VCaP (cell line): Measurements from ENCODE around the gene RPEL1.
A peak's percentile ranks its signal among the peaks of the same experiment; 100 is the strongest.

Experiments
- H3K27ac ChIP-seq: fragments of 450-650 bp; 2 replicates; pipeline ENCODE4 v1.5.1; 2017
- TF ChIP-seq, protein P1 (sequence below): fragments of 450-650 bp; conservative IDR thresholded peaks from 2 replicates; pipeline ENCODE4 v1.5.1; 2017; ENCODE audit warnings: mild to moderate bottlenecking, moderate library complexity

RPEL1 gene

DNA sequence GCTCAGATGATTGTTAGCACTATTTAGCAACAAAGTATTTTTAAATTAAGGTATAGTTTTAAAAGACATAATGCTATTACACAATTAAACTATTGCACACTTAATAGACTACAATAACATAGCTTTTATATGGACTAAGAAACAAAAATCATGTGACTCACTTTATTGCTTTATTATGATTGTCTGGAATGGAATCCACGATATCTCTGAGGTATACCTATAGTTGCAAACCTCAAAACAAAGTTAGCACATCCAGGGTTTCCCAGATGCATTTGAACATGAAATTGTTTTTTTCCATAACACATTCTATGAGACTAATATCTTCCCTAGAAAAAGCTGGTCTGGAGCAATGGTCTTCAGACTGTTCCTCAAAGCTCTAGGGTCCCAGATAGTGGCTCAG is 18.3 kb upstream of the RPEL1 start:
- TF ChIP-seq, protein P1, sequence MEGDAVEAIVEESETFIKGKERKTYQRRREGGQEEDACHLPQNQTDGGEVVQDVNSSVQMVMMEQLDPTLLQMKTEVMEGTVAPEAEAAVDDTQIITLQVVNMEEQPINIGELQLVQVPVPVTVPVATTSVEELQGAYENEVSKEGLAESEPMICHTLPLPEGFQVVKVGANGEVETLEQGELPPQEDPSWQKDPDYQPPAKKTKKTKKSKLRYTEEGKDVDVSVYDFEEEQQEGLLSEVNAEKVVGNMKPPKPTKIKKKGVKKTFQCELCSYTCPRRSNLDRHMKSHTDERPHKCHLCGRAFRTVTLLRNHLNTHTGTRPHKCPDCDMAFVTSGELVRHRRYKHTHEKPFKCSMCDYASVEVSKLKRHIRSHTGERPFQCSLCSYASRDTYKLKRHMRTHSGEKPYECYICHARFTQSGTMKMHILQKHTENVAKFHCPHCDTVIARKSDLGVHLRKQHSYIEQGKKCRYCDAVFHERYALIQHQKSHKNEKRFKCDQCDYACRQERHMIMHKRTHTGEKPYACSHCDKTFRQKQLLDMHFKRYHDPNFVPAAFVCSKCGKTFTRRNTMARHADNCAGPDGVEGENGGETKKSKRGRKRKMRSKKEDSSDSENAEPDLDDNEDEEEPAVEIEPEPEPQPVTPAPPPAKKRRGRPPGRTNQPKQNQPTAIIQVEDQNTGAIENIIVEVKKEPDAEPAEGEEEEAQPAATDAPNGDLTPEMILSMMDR: no peak
- H3K27ac ChIP-seq: no peak overlapping the region

DNA sequence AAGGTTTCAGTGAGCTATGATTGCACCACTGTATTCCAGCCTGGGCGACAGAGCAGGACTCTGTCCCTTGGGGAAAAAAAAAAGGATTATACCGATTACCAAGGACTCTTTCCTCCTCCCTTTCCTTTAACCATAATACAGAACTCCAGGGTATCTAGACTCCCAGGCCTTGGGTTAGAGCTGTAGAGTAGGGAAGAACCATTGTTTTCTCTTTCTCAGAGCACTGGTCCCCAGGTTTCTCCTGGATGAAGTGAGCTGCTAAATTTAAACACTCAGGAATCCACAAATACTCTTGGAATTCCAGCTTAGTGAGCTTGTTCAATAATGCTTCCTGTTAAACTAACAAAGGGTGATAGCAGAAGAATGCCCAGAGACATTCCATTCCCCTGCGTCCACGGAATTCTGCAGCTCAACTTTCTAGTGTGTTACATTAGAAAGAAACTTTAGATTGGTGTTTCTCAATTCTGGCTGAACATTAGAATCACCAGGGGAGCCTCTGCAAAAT is 14.6 kb upstream of the RPEL1 start:
- TF ChIP-seq, protein P1: no peak
- H3K27ac ChIP-seq: peak overlapping the region; percentile 53

DNA sequence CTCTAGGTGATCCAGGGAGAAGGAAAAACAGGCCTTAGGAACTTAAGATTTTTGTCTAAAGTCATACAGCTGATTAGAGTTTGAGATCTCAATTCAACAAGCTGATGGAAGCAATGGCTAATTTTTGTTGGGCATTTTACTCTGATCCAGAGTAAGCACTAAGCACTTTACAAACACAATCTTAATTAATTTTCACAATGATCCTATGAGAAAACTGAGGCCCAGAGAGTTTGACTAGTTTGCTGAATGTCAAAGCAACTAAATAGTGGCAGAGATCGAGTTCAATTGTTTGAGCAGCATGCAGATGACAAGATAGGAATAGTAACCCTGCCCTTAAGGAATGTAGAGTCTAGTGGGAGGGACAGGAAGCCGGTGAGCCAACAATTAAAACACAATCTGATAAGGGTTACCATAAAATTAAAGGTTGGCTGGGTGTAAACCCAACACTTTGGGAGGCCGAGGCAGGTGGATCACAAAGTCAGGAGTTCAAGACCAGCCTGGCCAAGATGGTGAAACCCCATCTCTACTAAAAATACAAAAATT is 13.5 kb upstream of the RPEL1 start:
- TF ChIP-seq, protein P1: no peak
- H3K27ac ChIP-seq: peak overlapping the region; percentile 53

DNA sequence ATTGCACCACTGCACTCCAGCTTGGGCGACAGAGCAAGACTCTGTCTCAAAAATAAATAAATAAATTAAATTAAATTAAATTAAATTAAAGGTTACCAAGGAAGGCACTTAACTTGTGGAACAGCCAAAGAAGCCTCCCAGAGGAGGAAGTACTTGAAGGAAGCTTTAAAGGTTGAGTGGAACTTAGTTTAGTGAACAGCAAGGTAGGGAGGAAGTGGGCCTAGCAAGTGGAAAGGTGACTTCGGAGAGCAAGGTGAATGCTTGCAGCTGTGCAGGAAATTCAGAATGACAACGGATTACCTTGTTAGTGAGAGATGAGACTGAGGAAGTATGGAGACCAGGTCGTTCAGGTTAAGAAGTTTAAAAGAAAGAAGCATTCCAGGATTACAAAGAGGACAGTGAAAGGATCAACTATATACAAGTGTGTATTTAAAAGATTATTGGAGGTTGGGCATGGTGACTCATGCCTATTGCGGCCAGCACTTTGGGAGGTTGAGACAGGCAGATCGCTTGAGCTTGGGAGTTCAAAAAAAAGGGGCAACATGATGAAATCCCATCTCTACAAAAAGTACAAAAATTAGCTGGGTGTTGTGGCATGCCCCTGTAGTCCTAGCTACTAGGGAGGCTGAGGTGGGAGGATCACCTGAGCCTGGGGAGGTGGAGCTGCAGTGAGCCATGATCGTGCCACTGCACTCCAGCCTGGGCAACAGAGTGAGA is 12.8 kb upstream of the RPEL1 start:
- H3K27ac ChIP-seq: peak overlapping the region; percentile 53
- TF ChIP-seq, protein P1: no peak

DNA sequence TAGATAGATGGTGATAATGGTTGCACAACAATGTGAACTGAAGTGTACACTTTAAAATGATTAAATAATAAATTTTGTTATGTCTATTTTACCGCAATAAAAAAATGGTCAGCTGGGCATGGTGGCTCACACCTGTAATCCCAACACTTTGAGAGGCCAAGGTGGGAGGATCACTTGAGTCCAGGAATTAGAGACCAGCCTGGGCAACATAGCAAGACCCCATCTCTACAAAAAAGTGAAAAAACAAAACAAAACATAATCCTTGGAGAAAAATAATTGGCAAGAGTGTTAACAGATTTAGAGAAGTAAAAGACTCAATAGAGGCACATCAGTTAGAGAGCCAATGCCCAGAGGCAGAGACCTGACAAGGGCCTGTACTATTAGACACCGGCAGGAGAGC is 9.9 kb upstream of the RPEL1 start:
- H3K27ac ChIP-seq: no peak overlapping the region
- TF ChIP-seq, protein P1: no peak

DNA sequence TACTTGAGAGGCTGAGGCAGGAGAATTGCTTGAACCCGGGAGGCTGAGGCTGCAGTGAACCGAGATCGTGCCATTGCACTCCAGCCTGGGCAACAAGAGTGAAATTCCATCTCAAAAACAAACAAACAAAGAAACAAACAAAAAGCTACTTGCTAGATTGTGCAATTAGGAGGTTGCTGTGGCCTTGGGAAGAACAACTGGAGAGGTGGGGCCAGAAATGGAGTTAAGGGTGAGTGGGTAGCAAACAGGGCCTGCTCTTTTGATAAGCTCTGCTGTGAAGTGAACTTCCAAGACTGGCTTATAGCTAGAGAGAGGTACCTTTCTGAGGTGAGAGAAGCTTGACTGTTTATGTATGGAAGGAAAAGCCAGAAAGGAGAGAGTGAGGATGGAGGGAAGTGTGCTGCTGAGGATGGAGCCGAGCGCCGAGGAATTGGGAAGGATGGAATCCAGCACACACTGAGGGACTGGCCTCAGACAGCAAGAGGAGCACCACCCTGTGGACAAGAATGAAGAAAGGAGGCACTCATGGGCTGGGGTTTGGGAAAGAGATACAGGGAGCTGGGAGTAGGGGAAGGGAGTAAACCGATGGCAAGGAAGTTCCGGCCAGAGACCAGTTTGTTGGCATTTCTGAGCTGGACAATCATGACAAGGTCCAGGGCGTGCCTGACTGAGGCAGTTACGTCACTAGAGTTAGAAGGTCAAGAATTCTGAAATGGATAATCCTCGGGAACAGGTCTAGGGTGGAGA is 7.0 kb upstream of the RPEL1 start:
- TF ChIP-seq, protein P1: no peak; the same call in 1 of the 2 replicates
- peak overlapping the region; percentile 99; the same call in 1 of the 2 replicates for H3K27ac ChIP-seq

DNA sequence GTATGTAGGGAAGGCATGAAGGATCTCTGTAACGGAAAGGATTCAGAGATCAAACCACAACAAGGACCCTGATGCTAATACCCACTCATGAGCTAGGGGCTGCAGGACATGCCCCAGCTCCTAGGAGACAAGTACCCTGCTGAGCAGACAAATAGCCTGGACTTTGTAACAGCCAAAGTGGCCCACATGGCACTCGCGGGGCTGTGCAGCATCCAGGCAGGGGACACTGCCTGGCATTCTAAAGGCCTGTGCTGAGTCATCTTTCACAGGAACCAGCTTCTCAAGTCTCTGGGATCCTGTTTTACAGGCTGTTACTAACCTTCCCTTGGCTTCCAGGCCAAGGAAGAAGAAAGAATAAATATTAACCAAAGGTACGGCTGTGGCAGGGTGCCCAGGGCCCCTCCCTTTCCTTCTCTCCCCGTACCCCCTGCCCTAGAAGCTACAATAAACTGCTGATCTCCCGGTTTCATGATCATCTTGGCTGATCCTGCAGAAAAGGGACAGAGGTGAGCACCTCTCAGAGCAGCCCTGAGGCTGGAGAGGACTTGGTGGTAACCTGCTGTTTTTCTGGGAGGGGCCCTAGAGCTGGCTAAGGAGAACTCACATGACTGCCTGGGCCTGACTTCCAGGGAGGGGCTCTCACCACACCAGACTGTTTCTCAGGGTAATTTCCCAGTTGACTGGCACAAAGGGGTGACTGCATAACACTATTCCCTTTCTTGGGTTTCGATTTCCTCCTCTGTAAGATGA is 4.2 kb upstream of the RPEL1 start:
- H3K27ac ChIP-seq: peak overlapping the region; percentile 99

More for the DNA sequence above, 4.2 kb upstream of the RPEL1 start:
- TF ChIP-seq, protein P1: no peak
